Measurements from ENCODE around the gene BCL11A. TPM values are rescaled to one million over a fixed set of nuclear protein-coding genes. Genes with fewer than 3 reads are reported as not detected.

Gene BCL11A
- total RNA-seq, 1 donor from 2014 or later: 10.7 TPM

GRCh38 chr2:60583604-60584003 lies 30.1 kb upstream of the BCL11A start:
- no peak overlapping the region for H3K27ac Mint-ChIP-seq (ENCODE audit: unreplicated experiment)
- H3K9me3 Mint-ChIP-seq (ENCODE audit: unreplicated experiment): no peaks in the 10 kb centered on the region
- H3K4me3 Mint-ChIP-seq (ENCODE audit: unreplicated experiment): no peak overlapping the region
- peaks cover 58% of the 10 kb centered on the region for H3K27me3 Mint-ChIP-seq (ENCODE audit: unreplicated experiment)
- no peak for TF ChIP-seq CTCF (IDR thresholded peaks at IDR 0.05)
- H3K36me3 Mint-ChIP-seq (ENCODE audit: unreplicated experiment): no peaks in the 10 kb centered on the region
- DNase-seq (ENCODE audit: extremely low spot score, unreplicated experiment): no peak
- no peaks in the 10 kb centered on the region for H3K4me1 Mint-ChIP-seq (ENCODE audit: unreplicated experiment)

- Mint-ChIP-seq H3K4me3 (ENCODE audit: unreplicated experiment) (peak overlapping the region; percentile 61), H3K27me3 (ENCODE audit: unreplicated experiment) (peaks cover 62% of the 10 kb centered on the region), H3K9me3 (ENCODE audit: unreplicated experiment) (no peaks in the 10 kb centered on the region), H3K4me1 (ENCODE audit: unreplicated experiment) (no peaks in the 10 kb centered on the region), H3K27ac (ENCODE audit: unreplicated experiment) (no peak overlapping the region), H3K36me3 (ENCODE audit: unreplicated experiment) (no peaks in the 10 kb centered on the region)
- TF ChIP-seq CTCF (IDR thresholded peaks at IDR 0.05): peak; percentile 100
- peak; percentile 90 for DNase-seq (ENCODE audit: extremely low spot score, unreplicated experiment)
These were observed 28.2 kb upstream of the BCL11A start for GRCh38 chr2:60581433-60582282.

- no peak overlapping the region for H3K27ac Mint-ChIP-seq (ENCODE audit: unreplicated experiment)
- no peaks in the 10 kb centered on the region for H3K36me3 Mint-ChIP-seq (ENCODE audit: unreplicated experiment)
- TF ChIP-seq CTCF (IDR thresholded peaks at IDR 0.05): no peak
- H3K9me3 Mint-ChIP-seq (ENCODE audit: unreplicated experiment): no peaks in the 10 kb centered on the region
- peaks cover 64% of the 10 kb centered on the region for H3K27me3 Mint-ChIP-seq (ENCODE audit: unreplicated experiment)
- no peak overlapping the region for H3K4me3 Mint-ChIP-seq (ENCODE audit: unreplicated experiment)
- DNase-seq (ENCODE audit: extremely low spot score, unreplicated experiment): no peak
- no peaks in the 10 kb centered on the region for H3K4me1 Mint-ChIP-seq (ENCODE audit: unreplicated experiment)
These were observed 24.3 kb upstream of the BCL11A start for GRCh38 chr2:60577682-60578283.

GRCh38 chr2:60573251-60573650 lies 19.8 kb upstream of the BCL11A start:
- no peak for DNase-seq (ENCODE audit: extremely low spot score, unreplicated experiment)
- Mint-ChIP-seq H3K4me1 (ENCODE audit: unreplicated experiment) (no peaks in the 10 kb centered on the region), H3K36me3 (ENCODE audit: unreplicated experiment) (no peaks in the 10 kb centered on the region), H3K9me3 (ENCODE audit: unreplicated experiment) (no peaks in the 10 kb centered on the region), H3K27ac (ENCODE audit: unreplicated experiment) (no peak overlapping the region), H3K4me3 (ENCODE audit: unreplicated experiment) (no peak overlapping the region), H3K27me3 (ENCODE audit: unreplicated experiment) (peaks cover 28% of the 10 kb centered on the region)
- TF ChIP-seq CTCF (IDR thresholded peaks at IDR 0.05): no peak

GRCh38 chr2:60570251-60570650 lies 16.8 kb upstream of the BCL11A start:
- Mint-ChIP-seq H3K4me1 (ENCODE audit: unreplicated experiment) (no peaks in the 10 kb centered on the region), H3K27me3 (ENCODE audit: unreplicated experiment) (peaks cover 28% of the 10 kb centered on the region), H3K27ac (ENCODE audit: unreplicated experiment) (no peak overlapping the region), H3K9me3 (ENCODE audit: unreplicated experiment) (no peaks in the 10 kb centered on the region), H3K36me3 (ENCODE audit: unreplicated experiment) (no peaks in the 10 kb centered on the region), H3K4me3 (ENCODE audit: unreplicated experiment) (no peak overlapping the region)
- no peak for TF ChIP-seq CTCF (IDR thresholded peaks at IDR 0.05)
- no peak for DNase-seq (ENCODE audit: extremely low spot score, unreplicated experiment)

Data from osteocyte (in vitro differentiated cells).